Endothelial cell of umbilical vein (primary cell): Measurements from ENCODE around the gene CNTROB. TPM values are rescaled to one million over a fixed set of nuclear protein-coding genes. Genes with fewer than 3 reads are reported as not detected.

Experiments used
- BruUV-seq: library from RNA; stranded (reverse); fragments of 400-500 nt; replicated peaks from 2 replicates; lab custom pipeline; 2021; lab: Mats Ljungman, UMichigan
- CTCF ChIA-PET: fragments of 300-600, 350-600 bp; sonication (Branson Sonifier 250); formaldehyde crosslinking; loops from one replicate; lab custom pipeline; 2021; ENCODE audit warnings: antibody characterized with exemption, inconsistent platforms; lab: Charles Lee
- POLR2A ChIA-PET: fragments of 300-600, 350-600 bp; sonication (Branson Sonifier 250); formaldehyde crosslinking; loops from one replicate; lab custom pipeline; 2021; ENCODE audit warnings: antibody characterized with exemption, inconsistent platforms; lab: Charles Lee
- DNase-seq: peaks from one replicate; pipeline ENCODE4 v3.0.0-alpha.2; 2011; ENCODE audit warnings: low read depth, low spot score
- FAIRE-seq: peaks from 2 replicates; lab custom pipeline; 2011; peaks lifted over from hg19 to GRCh38; lab: Jason Lieb, UNC
- H2AFZ ChIP-seq: 2 replicates; pipeline ENCODE4 v1.6.0; 2012; ENCODE audit warnings: low read depth, low read length, control low read depth, inconsistent platforms
- H3K27ac ChIP-seq: 2 replicates; pipeline ENCODE4 v1.5.1; 2011; ENCODE audit warnings: low read depth, mild to moderate bottlenecking, control low read depth, low read length, moderate library complexity; ENCODE audit not compliant: insufficient read depth
- H3K27me3 ChIP-seq, 2 experiments: 2 replicates each; pipeline versions ENCODE4 v1.6.0 to v1.6.1; 2011; ENCODE audit warnings: low read length in 2 of 2, mixed read lengths in 1 of 2; ENCODE audit not compliant: control insufficient read depth in 2 of 2, insufficient read depth in 2 of 2
- H3K36me3 ChIP-seq, 2 experiments: 2 replicates in 1 of 2; 3 replicates in 1 of 2; pipeline ENCODE4 v1.5.1; 2011; ENCODE audit warnings: low read length in 2 of 2, mild to moderate bottlenecking in 1 of 2, moderate library complexity in 1 of 2; ENCODE audit not compliant: control insufficient read depth in 2 of 2, insufficient read depth in 2 of 2; ENCODE audit errors: extremely low read depth in 1 of 2
- H3K4me1 ChIP-seq: 3 replicates; pipeline ENCODE4 v1.5.1; 2011; ENCODE audit warnings: mild to moderate bottlenecking, low read length; ENCODE audit not compliant: control insufficient read depth, insufficient read depth; ENCODE audit errors: extremely low read depth
- H3K4me2 ChIP-seq: 2 replicates; pipeline ENCODE4 v1.6.1; 2011; ENCODE audit warnings: low read length, control low read depth, mixed read lengths; ENCODE audit not compliant: insufficient read depth
- H3K4me3 ChIP-seq, 3 experiments: fragments of 200-600 bp in 1 of 3; sonication (generic), shearing (Covaris generic) in 1 of 3; replicated peaks in 1 of 3; 2 replicates each; pipeline ENCODE4 v1.5.1; 2011 to 2016; ENCODE audit warnings: control low read depth in 3 of 3, low read length in 3 of 3, mild to moderate bottlenecking in 2 of 3, inconsistent platforms in 1 of 3, low read depth in 1 of 3, moderate library complexity in 1 of 3; ENCODE audit not compliant: insufficient read depth in 1 of 3
- H3K79me2 ChIP-seq: 2 replicates; pipeline ENCODE4 v1.6.0; 2012; ENCODE audit warnings: low read length, inconsistent platforms; ENCODE audit not compliant: control insufficient read depth, insufficient read depth
- H3K9ac ChIP-seq: replicated peaks from 2 replicates; pipeline ENCODE3; 2011; ENCODE audit warnings: low read length, control low read depth; ENCODE audit not compliant: insufficient read depth; ENCODE audit errors: extremely low read depth
- H3K9me1 ChIP-seq: replicated peaks from 3 replicates; pipeline ENCODE4 v1.6.0; 2011; ENCODE audit warnings: mild to moderate bottlenecking, low read length; ENCODE audit not compliant: control insufficient read depth, insufficient read depth; ENCODE audit errors: extremely low read depth
- H3K9me3 ChIP-seq: replicated peaks from 2 replicates; pipeline ENCODE4 v1.5.1; 2012; ENCODE audit warnings: low read length, inconsistent platforms; ENCODE audit not compliant: control insufficient read depth, insufficient read depth
- H4K20me1 ChIP-seq: replicated peaks from 2 replicates; pipeline ENCODE3; 2011; ENCODE audit warnings: mild to moderate bottlenecking, low read length; ENCODE audit not compliant: control insufficient read depth, insufficient read depth; ENCODE audit errors: extremely low read depth
- EZH2 ChIP-seq: IDR thresholded peaks from 2 replicates; pipeline ENCODE4 v1.6.1; 2012; ENCODE audit warnings: borderline replicate concordance, low read depth, mild to moderate bottlenecking, moderate library complexity, low read length, inconsistent platforms; ENCODE audit not compliant: severe bottlenecking
- FOS ChIP-seq: IDR thresholded peaks from 2 replicates; pipeline ENCODE4 v1.6.1; 2011; ENCODE audit warnings: mild to moderate bottlenecking, low read length, moderate library complexity, borderline replicate concordance; ENCODE audit not compliant: insufficient read depth
- GATA2 ChIP-seq: IDR thresholded peaks from 2 replicates; pipeline ENCODE4 v1.7.0; 2011; ENCODE audit warnings: low read depth, mild to moderate bottlenecking, moderate library complexity, mixed read lengths, low read length; ENCODE audit not compliant: insufficient read length, insufficient read depth
- JUN ChIP-seq: IDR thresholded peaks from 2 replicates; pipeline ENCODE4 v1.6.1; 2011; ENCODE audit warnings: borderline replicate concordance, low read depth; ENCODE audit not compliant: insufficient read length, insufficient read depth
- MYC ChIP-seq: IDR thresholded peaks from one replicate; pipeline ENCODE4 v1.6.1; 2011; ENCODE audit warnings: mild to moderate bottlenecking, low read depth, low read length
- POLR2A ChIP-seq: IDR thresholded peaks from 2 replicates; pipeline ENCODE4 v1.6.1; 2012; ENCODE audit warnings: low read depth, mild to moderate bottlenecking, control low read depth, low read length
- POLR2AphosphoS5 ChIP-seq: IDR thresholded peaks from 2 replicates; pipeline ENCODE4 v1.6.1; 2012; ENCODE audit warnings: low read depth, mild to moderate bottlenecking, control low read depth, low read length, moderate library complexity; ENCODE audit not compliant: insufficient read depth
- dilution Hi-C: fragments of 300-500 bp; cut with MboI; formaldehyde crosslinking; loops from one replicate; pipeline ENCODE4 v1.15.0; 2019; ENCODE audit warnings: low sequenced_read_pairs; ENCODE audit not compliant: extremely low pct_ligation_motif_present
- intact Hi-C: fragments of 100-400 bp; cut with micrococcal nuclease; formaldehyde crosslinking; loops from one replicate; pipeline ENCODE4 v1.10.0; 2022
- polyA plus RNA-seq, 4 experiments: library from polyadenylated mRNA; depleted of rRNA in 3 of 4; stranded (reverse) in 3 of 4; unstranded in 1 of 4; fragments of >200 nt; gene quantifications; 2 replicates each; pipeline versions ENCODE4 v1.2.1 to v1.2.3, GENCODE V29; 2011 to 2012; ENCODE audit warnings: missing spikeins in 1 of 4
- total RNA-seq: library from RNA; stranded (reverse); gene quantifications from 2 replicates; pipeline ENCODE4 v1.2.3, GENCODE V29; 2021
- TF ChIP-seq, protein P1 (sequence below), 2 donors: IDR thresholded peaks; 1 replicate in 1 of 2; 2 replicates in 1 of 2; pipeline ENCODE4 v1.5.1; 2011; ENCODE audit warnings: low read length in 2 of 2, mild to moderate bottlenecking in 2 of 2, moderate library complexity in 2 of 2, control low read depth in 1 of 2, inconsistent platforms in 1 of 2, low read depth in 1 of 2; ENCODE audit not compliant: insufficient read depth in 1 of 2; ENCODE audit errors: extremely low read depth in 1 of 2
- TF ChIP-seq, protein P2 (sequence below): IDR thresholded peaks from 2 replicates; pipeline ENCODE4 v1.6.1; 2011; ENCODE audit not compliant: insufficient read depth, insufficient read length

Gene CNTROB
- total and polyA plus RNA-seq, 2 donors (not counting 3 experiments of a cell fraction or from before 2014, with no cell fraction given): 24.9 to 47.2 TPM

DNA sequence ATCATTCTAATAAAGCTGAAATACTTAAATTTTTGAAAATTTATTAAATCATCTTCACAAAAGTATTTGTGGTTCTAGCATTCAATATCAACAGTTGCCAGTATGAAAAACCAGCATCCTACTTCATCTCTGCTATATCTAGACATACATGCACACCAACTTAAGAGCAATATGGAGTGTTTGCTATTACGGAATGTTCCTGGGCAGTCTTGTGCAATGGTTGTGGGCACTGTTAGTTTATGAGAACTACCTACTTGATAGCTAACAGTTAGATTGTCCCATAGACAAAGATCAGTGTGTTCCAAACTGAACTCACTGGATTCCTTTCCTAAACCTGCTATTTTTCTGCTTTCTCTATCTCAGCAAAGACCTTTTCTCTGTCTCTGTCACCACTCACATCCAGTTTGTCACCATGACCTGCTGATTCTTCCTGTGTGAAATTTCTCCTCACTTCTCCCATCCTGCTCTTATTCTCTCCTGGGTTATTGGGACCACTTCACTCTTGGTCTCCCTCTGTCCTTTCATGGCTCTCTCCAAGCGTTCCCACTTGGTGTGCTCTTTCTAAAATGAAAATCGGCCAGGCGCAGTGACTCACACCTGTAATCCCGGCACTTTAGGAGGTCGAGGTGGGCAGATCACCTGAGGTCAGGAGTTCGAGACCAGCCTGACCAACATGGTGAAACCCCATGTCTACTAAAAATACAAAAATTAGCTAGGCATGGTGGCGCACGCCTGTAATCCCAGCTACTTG is 27.7 kb downstream of the CNTROB start:
- no peaks in the 10 kb centered on the region for H3K79me2 ChIP-seq
- no peaks in the 10 kb centered on the region for H3K36me3 ChIP-seq
- no peaks in the 10 kb centered on the region for H4K20me1 ChIP-seq
- BruUV-seq: no TSS peak
- intact Hi-C loops (no loop called here), dilution Hi-C loops (no loop called here)
- ChIA-PET POLR2A (no interaction called here), CTCF (no interaction called here)
- H3K9me3 ChIP-seq: no peaks in the 10 kb centered on the region
- H3K27me3 ChIP-seq: peaks cover 2 to 5% of the 10 kb centered on the region in 2 experiments
- no peak overlapping the region for H3K4me2 ChIP-seq
- H2AFZ ChIP-seq: no peak overlapping the region
- FAIRE-seq: no peak
- no peak overlapping the region for H3K9ac ChIP-seq
- DNase-seq: no peak
- no peaks in the 10 kb centered on the region for H3K4me1 ChIP-seq
- TF ChIP-seq EZH2 (no peak), GATA2 (no peak), POLR2A (no peak), MYC (no peak), JUN (no peak), POLR2AphosphoS5 (no peak), FOS (no peak)
- TF ChIP-seq, protein P1, sequence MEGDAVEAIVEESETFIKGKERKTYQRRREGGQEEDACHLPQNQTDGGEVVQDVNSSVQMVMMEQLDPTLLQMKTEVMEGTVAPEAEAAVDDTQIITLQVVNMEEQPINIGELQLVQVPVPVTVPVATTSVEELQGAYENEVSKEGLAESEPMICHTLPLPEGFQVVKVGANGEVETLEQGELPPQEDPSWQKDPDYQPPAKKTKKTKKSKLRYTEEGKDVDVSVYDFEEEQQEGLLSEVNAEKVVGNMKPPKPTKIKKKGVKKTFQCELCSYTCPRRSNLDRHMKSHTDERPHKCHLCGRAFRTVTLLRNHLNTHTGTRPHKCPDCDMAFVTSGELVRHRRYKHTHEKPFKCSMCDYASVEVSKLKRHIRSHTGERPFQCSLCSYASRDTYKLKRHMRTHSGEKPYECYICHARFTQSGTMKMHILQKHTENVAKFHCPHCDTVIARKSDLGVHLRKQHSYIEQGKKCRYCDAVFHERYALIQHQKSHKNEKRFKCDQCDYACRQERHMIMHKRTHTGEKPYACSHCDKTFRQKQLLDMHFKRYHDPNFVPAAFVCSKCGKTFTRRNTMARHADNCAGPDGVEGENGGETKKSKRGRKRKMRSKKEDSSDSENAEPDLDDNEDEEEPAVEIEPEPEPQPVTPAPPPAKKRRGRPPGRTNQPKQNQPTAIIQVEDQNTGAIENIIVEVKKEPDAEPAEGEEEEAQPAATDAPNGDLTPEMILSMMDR (IDR thresholded peaks at IDR 0.05; ENCODE audit: extremely low read depth in 1 of 2, insufficient read depth in 1 of 2, low read depth in 1 of 2, low read length in 2 of 2): no peak
- TF ChIP-seq, protein P2, sequence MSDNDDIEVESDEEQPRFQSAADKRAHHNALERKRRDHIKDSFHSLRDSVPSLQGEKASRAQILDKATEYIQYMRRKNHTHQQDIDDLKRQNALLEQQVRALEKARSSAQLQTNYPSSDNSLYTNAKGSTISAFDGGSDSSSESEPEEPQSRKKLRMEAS: no peak
- H3K9me1 ChIP-seq: no peaks in the 10 kb centered on the region
- H3K4me3 ChIP-seq: no peak overlapping the region
- H3K27ac ChIP-seq: no peak overlapping the region
